GM21515 (cell line): ENCODE results near the gene RAB9A.
"Not testable (repeated sequence)": the region's sequence is repeated elsewhere in the genome, so short reads cannot be mapped to it uniquely, and the experiment has no call there.

Experiments
- ATAC-seq: cut with Tn5 transposase; IDR thresholded peaks from one replicate; pipeline ENCODE4 v1.9.1; 2021; ENCODE audit not compliant: unreplicated experiment

RAB9A gene, protein sequence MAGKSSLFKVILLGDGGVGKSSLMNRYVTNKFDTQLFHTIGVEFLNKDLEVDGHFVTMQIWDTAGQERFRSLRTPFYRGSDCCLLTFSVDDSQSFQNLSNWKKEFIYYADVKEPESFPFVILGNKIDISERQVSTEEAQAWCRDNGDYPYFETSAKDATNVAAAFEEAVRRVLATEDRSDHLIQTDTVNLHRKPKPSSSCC

DNA sequence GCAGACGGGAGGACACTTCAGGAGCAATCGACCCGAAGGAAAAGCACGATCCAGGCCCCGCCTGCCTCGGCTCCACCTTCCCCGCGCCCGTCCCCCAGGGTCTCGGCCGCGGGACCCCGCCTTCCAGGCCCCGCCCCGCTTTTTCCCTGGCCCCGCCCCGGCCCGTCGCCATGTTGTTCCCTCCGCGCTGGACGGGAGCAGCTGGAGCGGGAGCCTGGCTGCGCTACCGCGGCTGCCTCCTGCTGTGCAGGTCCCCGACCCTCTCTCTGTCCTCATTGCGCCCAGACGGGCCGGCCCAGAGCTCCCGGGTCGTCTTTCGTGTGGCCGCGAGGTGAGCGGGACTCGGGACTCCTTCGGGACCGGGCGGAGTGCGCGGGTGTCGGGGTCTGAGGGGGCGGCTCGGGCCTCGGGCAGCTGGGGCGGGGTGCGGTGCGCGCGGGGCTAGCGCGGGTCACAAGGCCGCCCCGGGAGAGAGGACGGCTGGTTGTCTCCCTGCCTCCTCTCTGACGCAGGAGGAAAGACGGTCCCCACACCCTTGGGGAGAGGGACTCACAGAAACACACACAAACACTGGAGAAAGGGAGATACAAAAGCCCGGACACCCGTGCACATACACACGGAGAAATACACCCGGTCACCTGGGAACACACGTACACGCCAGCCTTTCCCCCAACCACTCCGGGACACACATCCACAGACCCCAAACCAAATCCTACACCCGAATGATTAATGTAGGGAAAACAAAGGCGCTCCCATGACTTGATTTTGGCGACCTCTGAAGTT is at the start of gene RAB9A:
Gene RAB9A, plus strand, starts transcription at position 171 of the 783 bp plus-strand sequence. CDS start 19,619 bp downstream, outside the sequence.
- peak; percentile 78 for ATAC-seq

DNA sequence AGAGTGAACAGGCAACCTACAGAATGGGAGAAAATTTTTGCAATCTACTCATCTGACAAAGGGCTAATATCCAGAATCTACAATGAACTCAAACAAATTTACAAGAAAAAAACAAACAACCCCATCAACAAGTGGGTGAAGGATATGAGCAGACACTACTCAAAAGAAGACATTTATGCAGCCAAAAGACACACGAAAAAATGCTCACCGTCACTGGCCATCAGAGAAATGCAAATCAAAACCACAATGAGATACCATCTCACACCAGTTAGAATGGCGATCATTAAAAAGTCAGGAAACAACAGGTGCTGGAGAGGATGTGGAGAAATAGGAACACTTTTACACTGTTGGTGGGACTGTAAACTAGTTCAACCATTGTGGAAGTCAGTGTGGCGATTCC is 47.2 kb upstream of the RAB9A start:
- ATAC-seq, result not testable (repeated sequence)

DNA sequence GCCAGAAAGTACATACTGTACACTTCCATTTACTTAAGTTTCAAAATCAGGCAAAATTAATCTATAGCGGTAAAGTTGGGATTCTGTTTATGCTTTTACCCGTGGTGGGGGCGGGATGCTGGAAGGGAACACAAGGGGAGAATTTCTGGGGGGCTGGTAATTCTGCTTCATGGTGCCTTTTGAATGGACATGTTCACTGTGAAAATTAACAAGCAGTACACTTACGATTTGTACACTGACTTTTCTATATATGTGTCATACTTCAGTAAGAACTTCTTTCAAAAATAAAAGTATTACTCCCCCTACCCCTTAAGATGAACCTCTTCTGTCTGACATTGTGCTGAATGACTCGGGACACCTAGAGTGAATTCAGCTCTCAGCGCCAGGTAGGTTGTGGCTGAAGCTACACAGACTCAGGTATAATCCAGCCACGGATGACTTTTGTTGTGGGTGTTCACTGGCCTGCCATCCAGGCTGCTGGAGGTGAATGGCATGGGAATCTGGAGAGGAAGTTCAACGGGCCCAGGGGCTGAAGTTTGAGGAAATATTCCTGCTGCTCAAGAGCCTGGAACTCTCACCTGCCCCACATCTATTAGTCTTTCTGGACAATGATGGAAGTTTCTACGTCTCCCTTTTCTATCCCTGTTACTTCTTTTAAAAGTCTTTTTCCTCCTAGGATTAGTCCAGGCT is 43.3 kb upstream of the RAB9A start:
- no peak for ATAC-seq

DNA sequence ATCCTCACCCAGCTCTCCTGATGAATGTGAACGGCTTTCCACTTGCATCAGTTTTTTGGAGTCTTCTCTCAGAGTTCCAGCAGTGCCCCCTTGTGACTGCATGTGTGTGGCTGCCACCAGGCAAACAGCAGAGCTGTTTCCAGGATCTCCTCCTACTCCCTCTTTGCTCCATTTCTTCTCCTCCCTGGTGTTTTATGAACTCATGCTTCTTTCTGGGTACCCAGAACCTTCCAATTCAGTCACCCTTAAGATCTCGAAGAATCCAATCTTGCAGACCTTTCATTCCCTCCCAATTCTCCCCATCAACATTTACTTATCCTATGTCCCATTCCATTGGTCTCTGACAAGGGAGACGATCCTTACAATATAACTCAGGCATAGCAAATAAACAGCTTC is 42.8 kb upstream of the RAB9A start:
- no peak for ATAC-seq

DNA sequence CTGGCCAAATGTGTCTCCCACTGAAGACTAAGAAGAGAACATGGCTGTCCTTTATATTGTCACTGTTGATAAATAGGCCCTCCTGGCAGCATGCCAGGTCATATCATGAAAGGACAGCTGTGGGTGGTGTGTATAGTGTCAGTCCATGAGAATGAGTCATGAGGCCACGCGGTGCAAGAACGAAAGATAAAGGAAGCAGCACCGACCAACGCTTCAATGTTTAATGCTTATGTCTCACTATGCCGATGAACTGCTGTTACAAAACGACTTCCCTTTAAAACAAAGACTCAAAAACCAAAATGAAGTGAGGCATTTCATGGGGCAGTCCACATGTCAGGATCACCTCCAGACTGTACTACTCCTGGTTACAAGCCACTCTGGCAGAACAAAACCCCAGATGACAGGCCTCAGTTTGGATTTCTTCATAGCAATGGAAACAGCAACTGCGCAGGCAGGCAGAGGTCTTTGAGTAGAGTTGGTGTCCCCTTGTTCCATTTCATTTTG is 41.2 kb upstream of the RAB9A start:
- ATAC-seq, result no peak

DNA sequence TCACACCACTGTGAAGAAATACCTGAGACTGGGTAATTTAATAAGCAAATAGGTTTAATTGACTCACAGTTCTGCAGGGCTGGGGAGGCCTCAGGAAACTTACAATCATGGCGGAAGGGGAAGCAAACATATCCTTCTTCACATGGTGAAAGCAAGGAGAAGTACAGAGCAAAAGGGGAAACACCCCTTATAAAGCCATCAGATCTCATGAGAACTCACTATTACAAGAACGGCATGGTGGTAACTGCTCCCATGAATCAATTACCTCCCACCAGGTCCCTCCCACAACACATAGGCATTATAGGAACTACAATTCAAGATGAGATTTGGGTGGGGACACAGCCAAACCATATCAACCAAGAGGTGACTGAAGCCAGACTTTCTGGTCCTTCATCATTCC is 40.6 kb upstream of the RAB9A start:
- not testable (repeated sequence) for ATAC-seq

DNA sequence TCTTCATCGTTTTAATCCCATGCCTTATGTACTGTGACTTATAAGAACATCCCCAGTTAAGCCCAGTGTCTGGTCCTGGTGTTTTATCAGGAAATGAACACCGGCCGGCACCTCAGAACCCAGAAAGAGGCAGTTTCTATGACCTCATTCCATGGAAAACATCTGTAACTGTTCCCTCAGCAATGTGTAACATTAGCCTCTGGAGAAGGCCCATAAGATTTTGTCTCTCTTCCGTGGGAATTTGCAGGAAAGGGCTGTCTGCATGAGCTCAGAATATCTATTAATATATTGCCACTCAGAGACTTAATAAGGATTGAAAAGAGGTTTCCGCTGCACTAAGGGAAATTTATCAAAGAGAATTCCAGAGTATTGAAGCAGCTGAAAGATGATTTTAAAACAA is 39.1 kb upstream of the RAB9A start:
- ATAC-seq, result no peak

DNA sequence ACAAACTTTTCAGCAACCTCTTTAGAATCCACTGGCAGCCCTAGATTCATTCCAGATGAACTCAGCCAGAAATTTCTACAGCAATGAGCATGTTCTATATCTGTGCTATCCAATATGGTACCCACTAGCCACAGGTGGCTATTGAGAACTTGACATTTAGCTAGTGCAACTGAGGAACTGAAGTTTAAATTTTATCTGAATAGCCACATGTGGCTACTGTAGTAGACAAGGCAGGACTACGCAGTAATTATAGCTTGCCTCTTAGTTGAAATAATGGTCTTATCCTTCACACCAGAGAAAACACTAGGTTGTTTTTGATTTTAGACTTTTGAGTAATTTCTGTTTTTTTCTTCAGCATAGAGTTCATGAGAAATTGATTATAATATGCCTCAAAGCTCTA is 38.6 kb upstream of the RAB9A start:
- no peak for ATAC-seq

DNA sequence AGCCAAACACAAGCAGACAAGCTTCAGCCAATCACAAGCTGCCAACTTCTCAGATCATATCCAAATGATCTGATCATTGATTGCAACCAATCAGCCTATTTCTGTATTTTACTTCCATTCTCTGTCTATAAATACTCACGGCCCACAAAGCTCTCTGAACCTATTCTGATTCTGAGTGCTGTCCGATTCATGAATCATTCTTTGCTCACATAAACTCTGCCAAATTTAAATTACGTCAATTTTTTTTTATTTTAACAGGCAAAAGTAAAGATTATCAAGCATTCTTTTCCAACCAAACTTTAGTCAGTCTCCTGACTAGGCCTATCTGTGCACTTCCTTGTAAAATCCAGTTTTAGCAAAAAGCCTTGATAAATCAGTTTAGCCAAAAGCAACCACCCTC is 37.8 kb upstream of the RAB9A start:
- ATAC-seq, result no peak

DNA sequence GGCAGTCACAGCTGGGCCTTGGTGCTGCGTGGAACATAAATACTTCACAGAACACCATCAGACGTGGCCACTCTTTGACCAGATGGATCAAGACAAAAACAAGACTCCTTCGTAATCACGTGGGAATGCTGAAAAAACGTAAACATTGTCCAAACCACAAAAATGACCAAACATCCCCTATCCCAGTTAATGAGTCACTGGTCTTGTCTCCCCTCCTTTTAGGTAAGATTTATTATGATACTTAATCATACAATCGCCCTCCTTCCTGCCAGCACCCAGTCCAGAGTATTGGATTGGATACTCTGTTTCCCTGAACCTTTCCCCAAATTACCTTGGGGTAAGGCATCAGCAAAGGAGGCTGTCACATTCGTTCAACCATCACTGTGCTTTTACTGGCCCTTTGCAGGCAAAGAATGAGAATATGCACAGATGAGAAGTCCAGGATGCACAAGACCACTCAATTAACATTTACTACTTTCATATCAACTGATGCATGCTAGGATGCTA is 36.6 kb upstream of the RAB9A start:
- no peak for ATAC-seq

DNA sequence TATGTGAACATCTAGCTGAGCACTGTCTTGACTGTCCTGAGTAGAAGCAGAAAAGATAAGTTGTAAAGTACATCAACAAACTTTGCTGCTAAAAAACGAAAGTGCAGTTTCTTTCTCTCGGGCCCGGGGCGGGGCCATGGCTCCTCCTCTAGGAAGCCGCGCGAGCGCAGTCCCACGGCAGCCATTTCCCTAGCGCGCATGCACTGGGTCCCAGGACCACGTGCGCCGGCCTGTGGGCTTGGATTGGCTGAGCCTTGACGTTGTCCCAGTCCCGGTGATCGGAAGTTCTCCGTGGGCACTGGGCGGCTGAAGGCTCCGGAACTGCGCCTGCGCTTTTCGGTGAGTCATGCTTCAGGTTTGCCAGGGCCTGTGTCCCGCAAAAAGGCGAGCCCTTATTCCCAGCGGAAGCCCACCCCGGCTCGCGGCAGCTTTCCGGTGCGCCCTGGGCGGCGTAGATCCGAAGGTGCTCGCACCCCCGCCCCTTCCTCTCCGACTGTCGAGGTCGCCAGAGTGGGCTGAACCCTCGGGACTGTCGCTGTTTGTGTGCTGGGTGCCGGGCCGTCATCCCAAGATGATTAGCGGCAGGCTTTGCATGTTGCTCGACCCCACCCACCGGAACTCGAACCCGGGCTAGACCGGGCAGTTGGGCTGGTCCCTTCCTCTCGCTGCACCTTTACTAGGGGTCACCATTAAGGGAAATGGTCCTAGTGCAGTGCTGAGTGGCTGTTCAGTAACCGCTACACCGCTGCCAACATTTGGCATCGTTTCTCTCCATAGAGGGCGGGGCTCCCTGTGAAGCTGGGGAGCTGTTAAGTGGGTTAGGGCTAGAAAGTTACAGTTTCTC is 35.9 kb upstream of the RAB9A start, which contains the start of gene TCEANC:
Gene TCEANC, plus strand, starts transcription at position 292 of the 844 bp plus-strand sequence. CDS start 9,368 bp downstream, outside the sequence.
- peak; percentile 95 for ATAC-seq

DNA sequence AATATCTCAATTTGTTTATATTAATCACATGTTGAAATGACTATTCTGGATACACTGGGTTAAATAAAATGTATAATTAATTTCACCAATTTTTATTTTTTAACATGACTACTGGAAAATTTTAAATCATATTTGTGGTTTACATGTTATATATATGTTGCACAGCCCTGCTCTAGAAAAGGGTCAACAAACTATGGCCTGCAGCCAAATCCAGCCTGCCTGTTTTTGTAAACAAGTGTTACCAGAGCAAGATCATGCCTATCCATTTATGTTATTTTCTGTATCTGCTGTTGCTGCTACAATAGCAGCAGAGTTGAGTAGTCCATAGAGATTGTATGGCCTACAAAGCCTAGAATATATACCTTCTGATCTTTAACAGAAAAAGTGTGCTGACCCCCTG is 34.8 kb upstream of the RAB9A start:
- no peak for ATAC-seq

DNA sequence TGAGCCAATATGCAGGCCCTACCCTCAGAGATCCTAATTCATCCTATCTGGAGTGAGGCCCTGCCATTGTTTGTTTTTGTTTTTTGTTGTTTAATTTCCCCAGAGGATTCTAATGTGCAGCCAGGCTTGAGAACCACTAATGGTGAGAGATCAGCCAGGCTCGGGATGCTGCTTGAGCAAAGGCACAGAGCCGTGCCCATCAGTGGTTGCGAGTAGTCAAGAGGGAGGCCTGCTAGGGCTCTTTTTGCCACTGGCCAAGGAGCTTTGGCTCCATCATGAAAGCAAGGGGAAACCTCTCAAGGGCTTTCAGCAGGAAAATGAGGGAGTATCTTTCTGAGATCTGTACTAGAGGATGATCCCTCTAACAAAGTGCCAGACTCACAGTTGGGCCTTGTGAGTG is 33.3 kb upstream of the RAB9A start:
- no peak for ATAC-seq

DNA sequence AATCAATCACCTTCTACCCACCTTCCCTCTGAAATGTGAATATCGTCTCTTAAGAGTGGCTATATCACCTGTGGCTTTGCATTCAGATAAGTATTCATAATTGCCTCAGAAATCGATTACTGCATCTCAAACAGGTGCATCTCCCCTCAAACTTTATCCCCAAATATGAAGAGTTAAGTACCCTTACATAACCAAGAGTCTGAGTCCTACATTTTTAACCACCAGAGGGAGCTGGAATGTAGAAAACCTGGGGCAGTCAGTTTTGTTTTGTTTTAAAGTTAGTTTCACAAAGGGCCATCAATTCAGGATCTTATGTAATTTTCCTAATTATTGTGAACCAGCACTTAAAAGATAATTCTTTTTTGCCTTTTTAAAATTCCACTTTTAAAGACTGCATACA is 30.3 kb upstream of the RAB9A start:
- ATAC-seq, result no peak

DNA sequence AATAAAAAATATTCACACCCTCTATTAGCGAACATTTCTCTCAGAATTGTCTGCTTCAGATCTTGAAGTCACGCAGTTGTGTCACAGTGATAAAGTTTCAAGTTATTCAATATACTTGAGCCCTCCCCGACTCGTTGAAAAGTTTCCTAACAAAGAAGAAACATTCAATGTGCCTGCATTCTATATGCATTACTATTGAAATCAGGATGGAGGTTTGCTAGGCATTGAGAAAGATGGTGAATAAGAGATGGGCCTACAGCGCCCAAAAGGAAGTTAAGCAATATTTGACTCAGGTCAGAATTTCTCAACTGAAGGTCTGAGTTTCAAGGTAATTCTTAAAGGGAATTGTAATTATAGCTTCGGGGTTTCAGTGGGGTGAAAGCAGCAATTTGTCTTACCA is 29.9 kb upstream of the RAB9A start:
- ATAC-seq, result no peak

DNA sequence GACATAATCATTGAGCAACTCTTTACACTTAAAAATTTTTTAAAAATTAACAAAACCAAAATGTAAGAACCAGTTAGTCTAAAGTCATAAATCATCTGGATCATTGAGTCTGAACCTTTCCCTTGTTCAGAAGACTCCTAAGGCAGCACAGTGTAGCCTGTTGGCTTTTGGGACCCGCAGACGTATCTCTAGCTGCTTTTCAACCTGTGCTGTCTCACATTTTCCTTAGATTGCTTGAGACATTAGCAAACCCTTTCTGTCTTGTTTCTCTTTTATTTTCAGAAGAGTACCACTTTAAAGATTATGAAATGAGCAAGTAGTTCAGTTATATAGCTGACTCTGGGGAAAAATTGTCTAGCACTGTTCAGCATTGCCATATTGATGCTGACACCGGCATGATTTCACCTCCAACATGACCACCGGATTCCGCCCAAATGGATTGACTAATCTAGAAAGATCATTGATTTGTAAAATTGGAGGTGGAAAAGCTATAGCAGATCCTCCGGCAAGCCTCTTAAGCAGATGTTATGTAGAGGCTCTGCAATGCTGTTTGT is 27.1 kb upstream of the RAB9A start:
- ATAC-seq, result no peak

DNA sequence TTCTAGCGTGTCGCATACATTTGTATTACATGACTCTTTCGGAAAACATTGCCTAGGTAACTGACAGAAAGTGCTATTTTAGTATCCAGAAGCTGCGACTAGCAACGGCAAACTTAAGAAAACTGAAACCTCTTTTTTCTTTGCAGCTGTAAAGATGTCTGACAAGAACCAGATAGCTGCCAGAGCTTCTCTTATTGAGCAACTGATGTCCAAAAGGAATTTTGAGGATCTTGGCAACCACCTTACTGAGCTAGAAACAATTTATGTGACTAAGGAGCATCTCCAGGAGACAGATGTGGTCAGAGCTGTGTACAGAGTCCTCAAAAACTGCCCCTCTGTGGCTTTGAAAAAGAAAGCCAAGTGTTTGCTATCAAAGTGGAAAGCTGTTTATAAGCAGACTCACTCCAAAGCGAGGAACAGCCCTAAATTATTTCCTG is 26.6 kb upstream of the RAB9A start:
- no peak for ATAC-seq

DNA sequence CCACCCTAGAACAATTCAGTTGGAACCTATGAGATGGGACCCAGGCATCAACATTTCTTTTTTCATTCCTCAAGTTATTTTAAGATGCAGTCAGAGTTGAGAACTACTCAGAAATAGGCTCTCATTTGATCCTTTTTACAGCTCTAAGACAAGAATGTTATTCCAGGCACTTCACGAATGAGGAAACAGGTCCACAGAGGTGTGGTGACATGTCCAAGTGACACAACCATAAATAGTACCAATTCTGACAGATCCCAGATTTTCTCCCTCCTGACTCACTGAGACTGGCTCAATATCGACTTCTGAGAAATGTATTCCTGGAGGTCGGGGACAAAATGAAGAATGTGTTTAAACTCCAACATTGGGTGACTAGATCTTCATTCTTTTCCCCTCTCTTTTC is 24.9 kb upstream of the RAB9A start:
- ATAC-seq, result no peak

DNA sequence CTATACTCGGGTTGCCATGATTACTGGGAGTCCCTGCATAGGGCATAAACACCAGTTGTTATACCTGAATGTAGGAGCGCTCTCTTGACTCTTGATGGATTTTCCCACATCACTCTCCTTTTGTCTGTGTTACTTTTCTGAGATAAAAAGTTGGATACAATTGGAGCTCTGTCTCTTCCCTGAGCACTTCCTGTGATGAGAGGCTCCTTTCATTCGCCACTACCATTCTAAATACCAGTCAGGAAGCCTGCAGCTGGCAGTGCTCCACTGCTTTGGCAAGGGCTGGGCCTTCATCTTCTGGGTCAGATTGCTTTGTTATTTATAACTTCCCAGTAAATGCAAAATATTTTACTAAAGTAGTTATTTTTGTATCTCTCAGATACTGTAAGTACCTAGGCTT is 22.1 kb upstream of the RAB9A start:
- ATAC-seq, result no peak

DNA sequence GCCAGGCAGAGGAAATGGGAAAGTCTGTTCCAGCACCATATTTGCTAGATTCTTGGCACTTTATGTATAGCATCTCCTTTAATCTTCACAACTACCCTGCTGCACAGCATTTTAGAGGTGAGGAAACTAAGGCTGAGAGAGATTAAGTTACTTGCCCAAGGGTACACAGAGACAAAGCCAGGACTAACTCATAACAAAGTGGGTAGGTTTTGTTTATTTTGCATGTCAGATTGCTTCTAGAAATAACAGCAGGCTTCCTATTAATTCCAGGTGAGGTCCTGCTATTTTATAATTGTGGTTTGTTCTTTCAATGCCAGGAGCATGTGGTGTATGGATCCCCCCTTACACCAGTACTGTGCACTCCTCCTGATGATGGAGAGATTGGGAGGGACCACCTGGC is 21.0 kb upstream of the RAB9A start:
- ATAC-seq, result no peak
